GM19023 (cell line): Measurements from ENCODE around the gene CSN2.
"Not testable (repeated sequence)": the region's sequence is repeated elsewhere in the genome, so short reads cannot be mapped to it uniquely, and the experiment has no call there.

Experiments used
- ATAC-seq: cut with Tn5 transposase; IDR thresholded peaks from one replicate; pipeline ENCODE4 v1.9.1; 2021; ENCODE audit warnings: mild to moderate bottlenecking, moderate library complexity; ENCODE audit not compliant: unreplicated experiment

CSN2 gene, protein sequence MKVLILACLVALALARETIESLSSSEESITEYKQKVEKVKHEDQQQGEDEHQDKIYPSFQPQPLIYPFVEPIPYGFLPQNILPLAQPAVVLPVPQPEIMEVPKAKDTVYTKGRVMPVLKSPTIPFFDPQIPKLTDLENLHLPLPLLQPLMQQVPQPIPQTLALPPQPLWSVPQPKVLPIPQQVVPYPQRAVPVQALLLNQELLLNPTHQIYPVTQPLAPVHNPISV

GRCh38 chr4:69965628-69966027 lies at the start of gene CSN2:
Gene CSN2, minus strand, starts transcription at chr4:69965728. Its CDS starts 4,733 bp downstream, at chr4:69960995.
- no peak for ATAC-seq

GRCh38 chr4:70008771-70009170 lies 43.2 kb upstream of the CSN2 start:
- no peak for ATAC-seq

DNA sequence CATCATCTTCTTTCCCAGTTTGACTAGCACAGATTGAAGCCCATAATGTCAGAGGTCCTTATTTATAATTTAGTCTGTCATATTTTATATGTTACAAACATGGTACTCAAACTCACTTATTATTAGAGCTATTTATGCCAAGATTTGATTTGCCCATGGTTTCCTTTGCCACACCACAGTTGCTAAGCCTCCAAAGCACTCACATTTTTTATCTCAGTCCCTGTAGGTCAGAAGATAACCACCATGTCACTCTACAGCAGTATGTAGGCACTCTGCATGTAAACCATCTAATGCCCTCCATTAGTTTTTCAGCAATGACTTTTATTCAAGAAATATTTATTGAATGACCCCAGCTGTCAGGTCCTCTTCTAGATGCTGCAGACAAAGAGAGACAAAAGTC lies 37.0 kb upstream of the CSN2 start:
- no peak for ATAC-seq

GRCh38 chr4:70000711-70001110 lies 35.2 kb upstream of the CSN2 start:
- no peak for ATAC-seq

DNA sequence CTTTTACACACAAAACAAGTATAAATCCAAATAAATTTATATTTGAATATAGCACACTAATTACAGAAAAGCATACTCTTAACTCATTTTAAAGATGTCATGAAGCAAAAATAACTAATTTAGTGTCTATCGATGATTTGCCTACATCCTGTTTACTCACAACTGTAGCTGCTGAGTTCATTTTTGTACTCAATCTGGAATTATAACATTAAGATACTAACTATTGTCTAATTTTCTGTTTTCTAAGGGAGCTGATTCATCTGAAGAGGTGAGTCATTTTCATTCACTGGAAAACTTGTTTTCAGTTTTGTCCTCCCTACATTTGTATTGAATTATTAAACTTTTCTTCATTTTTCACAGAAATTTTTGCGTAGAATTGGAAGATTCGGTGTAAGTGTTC lies 33.9 kb upstream of the CSN2 start:
- ATAC-seq, result no peak

- no peak for ATAC-seq
These were observed 30.0 kb upstream of the CSN2 start, which contains the start of gene STATH for GRCh38 chr4:69995526-69996016. Gene STATH, plus strand, starts transcription at chr4:69995966. Its CDS starts 2,472 bp downstream, at chr4:69998438.

DNA sequence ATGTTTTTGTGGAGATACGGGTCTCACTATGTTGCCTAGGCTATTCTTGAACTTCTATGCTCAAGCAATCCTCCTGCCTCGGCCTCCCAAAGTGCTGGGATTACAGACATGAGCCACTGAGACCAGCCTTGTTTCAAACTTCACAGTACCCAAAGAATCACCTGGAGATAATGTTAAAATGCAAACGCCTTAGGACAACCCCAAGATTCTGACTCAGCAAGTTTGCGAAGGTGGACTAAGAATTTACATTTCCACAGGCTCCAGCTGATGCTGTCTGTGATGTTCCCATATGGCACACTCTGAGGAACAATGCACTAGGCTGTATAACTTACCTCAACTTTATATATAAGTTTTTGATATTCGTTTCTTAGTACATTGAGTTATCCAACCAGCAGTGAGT lies 29.3 kb upstream of the CSN2 start:
- ATAC-seq, result no peak

DNA sequence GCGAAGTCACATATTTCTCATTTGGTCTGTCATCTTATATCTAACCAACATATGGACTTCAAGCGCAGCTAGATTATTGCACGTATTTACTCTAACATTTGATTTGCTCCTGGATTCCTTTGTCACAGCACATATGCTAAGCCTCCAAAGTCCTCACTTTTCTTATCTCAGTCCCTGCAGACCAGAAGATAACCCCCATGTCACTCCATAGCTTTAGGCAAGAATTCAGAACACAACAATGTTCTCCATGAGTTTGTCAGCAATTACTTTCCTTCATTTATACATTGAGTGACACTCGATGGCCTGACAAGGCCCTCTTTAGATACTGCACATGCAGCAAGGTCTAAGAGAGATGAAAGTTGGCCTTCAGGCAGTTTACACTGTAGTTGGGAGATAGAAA lies 25.5 kb upstream of the CSN2 start:
- ATAC-seq, result no peak

DNA sequence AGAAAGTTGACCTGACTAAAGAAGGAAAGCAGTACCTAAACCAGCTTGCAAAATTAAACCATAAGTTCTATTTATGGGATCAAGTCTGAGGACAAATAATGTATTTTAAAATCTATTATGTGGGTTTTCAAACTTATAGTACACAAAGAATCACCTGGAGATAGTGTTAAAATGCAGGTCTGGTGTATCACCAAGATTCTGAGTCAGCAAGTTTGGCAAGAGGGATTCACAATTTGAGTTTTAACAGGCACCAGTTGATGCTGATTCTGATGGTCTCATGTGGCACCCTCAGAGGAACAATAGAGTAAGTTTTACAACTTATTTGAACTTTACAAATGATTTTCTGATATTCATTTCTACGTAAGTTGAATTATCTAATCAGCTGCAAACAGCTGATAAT lies 21.1 kb upstream of the CSN2 start:
- no peak for ATAC-seq

- peak; percentile 64 for ATAC-seq
These were observed 18.5 kb upstream of the CSN2 start for GRCh38 chr4:69984030-69984443.

DNA sequence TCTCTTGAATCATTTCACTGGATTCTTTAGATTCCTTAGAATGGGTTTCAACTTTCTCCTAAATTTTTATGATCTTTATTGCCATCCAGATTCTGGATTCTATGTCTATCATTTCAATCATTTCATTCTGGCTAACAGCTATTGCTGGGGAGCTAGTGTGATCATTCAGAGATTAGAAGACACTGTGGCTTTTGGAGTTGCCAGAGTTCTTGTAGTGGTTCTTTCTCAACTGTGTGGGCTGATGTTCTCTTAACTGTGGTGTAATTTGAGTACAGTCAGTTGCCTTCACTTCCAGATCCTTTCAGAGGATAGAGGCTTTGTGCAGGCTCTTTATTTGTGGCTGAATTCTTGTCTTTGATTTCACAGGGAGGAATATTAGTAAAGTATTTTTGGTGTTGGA lies 12.1 kb upstream of the CSN2 start:
- no peak for ATAC-seq

DNA sequence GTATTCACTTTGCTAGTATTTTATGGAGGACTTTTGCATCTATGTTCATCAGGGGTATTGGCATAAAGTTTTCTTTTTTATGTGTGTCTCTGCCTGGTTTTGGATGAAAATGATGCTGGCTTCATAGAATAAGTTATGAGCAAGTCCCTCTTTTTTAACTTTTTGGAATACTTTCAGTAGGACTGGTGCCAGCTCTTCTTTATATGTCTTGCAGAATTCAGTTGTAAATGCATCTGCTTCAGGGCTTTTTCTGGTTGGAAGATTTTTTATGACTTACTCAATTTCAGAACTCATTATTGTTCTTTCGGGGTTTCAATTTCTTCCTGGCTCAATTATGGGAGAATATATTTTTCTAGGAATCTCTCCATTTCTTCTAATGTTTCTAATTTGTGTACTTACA lies 9.1 kb upstream of the CSN2 start:
- no peak for ATAC-seq

DNA sequence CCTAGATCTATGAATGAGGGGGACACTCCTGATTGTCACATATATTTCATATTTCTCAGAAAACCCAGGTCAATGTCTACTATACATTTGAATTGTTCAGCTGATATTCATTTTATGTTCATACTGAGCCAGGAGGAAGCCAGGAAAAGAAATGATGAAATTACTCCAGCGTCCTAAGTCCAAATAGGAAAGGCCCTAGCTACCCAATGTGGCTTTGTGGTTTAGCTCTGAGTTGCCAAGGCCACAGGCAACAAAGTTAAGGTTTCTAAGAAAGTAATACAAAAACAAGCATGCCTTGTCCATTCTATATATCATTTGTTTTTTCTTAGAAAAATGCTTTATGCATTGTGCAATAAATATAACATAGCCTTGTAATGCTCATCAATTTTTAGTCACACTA lies 4.5 kb upstream of the CSN2 start:
- ATAC-seq, result no peak

- no peak for ATAC-seq
These were observed 8.3 kb downstream of the CSN2 start for GRCh38 chr4:69957209-69957608.

DNA sequence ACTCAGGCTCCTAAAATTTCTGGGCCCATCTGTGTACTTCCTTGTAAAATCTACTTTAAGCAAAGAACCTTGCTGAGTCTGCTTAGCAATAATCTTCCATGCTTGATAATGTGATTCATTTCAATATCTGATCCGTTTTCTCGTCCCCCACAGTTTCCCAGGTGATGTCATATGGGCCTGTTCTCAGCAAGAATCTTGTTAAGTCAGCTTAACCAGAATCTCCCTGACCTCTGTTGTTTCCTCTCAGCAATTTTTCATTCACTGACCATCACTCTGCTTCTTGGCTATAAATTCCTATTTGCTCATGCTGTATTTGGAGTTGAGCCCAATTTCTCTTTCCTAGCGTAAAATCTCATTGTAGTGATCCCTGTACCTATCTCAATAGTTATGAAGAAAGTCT lies 13.9 kb downstream of the CSN2 start:
- ATAC-seq, result no peak

- no peak for ATAC-seq
These were observed 29.0 kb downstream of the CSN2 start for GRCh38 chr4:69936566-69936965.

GRCh38 chr4:69934150-69934549 lies 31.4 kb downstream of the CSN2 start:
- ATAC-seq, result no peak

DNA sequence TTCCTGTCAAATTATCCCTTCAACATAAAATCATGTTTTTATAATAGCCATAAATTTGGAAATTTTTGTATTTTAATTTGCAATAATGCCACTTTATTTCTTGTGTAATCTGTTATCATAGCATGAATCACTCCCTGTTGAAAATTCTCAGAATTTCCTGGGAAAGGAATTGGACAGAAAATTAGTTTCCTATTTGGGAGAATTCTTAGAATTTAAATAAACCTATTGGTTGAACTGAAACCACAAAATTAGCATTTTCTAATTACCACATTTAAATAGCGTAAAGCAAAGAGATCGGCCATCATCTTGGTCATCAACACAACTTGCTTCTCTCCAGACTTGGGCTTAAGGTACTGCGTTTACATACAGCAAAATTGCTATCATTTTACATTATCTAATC lies 34.8 kb downstream of the CSN2 start, which contains the start of gene CSN1S1:
Gene CSN1S1, plus strand, starts transcription at position 301 of the 400 bp plus-strand sequence. CDS start 1,488 bp downstream, outside the sequence.
- ATAC-seq, result no peak

- ATAC-seq, result not testable (repeated sequence)
These were observed 41.6 kb downstream of the CSN2 start for GRCh38 chr4:69923782-69924410.

DNA sequence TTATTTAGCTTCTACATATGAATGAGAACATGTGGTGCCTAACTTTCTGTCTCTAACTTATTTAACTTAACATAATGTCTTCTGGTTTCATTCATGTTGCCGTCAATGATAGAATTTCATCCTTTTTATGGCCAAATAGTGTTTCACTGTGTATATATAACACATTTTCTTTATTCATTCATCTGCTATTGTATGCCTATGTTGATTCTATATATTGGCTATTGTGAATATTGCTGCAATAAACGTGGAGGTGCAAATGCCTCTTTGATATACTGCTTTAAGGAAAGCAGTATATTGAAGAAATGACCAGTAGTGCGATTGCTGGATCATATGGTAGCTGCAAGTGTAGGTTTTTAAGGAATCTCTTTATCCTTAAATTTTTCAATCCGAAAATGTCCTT lies 44.7 kb downstream of the CSN2 start:
- no peak for ATAC-seq

- peak; percentile 83 for ATAC-seq
These were observed 55.3 kb downstream of the CSN2 start for GRCh38 chr4:69910016-69910782.

GRCh38 chr4:69909195-69909594 lies 56.3 kb downstream of the CSN2 start:
- ATAC-seq, result no peak
